Measurements from ENCODE around the gene DNAJC5.
"Not testable (repeated sequence)": the region's sequence is repeated elsewhere in the genome, so short reads cannot be mapped to it uniquely, and the experiment has no call there.

Gene DNAJC5

GRCh38 chr20:63894358-63895201 is at the start of gene DNAJC5:
TSS of gene DNAJC5 (plus strand) at chr20:63895126. CDS start at chr20:63928346, 33,220 bp downstream.
- TF ChIP-seq POLR2A (IDR thresholded peaks at IDR 0.05; ENCODE audit: low read length): no peak
- TF ChIP-seq GATA1 (IDR thresholded peaks at IDR 0.05; ENCODE audit: low read depth, low read length): no peak
- peak; percentile 94 to 98 for DNase-seq

- no peak for TF ChIP-seq GATA1 (IDR thresholded peaks at IDR 0.05; ENCODE audit: low read depth, low read length)
- no peak for TF ChIP-seq POLR2A (IDR thresholded peaks at IDR 0.05; ENCODE audit: low read length)
- no peak for DNase-seq
Measured at GRCh38 chr20:63846128-63846771, 48.7 kb upstream of the DNAJC5 start.

GRCh38 chr20:63846888-63847236 is 48.1 kb upstream of the DNAJC5 start:
- TF ChIP-seq POLR2A (IDR thresholded peaks at IDR 0.05; ENCODE audit: low read length) (no peak), GATA1 (IDR thresholded peaks at IDR 0.05; ENCODE audit: low read depth, low read length) (no peak)
- no peak for DNase-seq

GRCh38 chr20:63847237-63848002 is 47.5 kb upstream of the DNAJC5 start:
- DNase-seq: no peak
- TF ChIP-seq POLR2A (IDR thresholded peaks at IDR 0.05; ENCODE audit: low read length): no peak
- TF ChIP-seq GATA1 (IDR thresholded peaks at IDR 0.05; ENCODE audit: low read depth, low read length): no peak

GRCh38 chr20:63848003-63848911 is 46.7 kb upstream of the DNAJC5 start:
- DNase-seq: no peak

GRCh38 chr20:63850689-63851547 is 44.0 kb upstream of the DNAJC5 start:
- DNase-seq: no peak
- TF ChIP-seq POLR2A (IDR thresholded peaks at IDR 0.05; ENCODE audit: low read length): no peak

More at GRCh38 chr20:63848003-63848911, 46.7 kb upstream of the DNAJC5 start:
- TF ChIP-seq POLR2A (IDR thresholded peaks at IDR 0.05; ENCODE audit: low read length): no peak
- no peak for TF ChIP-seq GATA1 (IDR thresholded peaks at IDR 0.05; ENCODE audit: low read depth, low read length)

GRCh38 chr20:63851548-63851943 is 43.4 kb upstream of the DNAJC5 start:
- DNase-seq: not testable (repeated sequence)

- not testable (repeated sequence) for DNase-seq
Measured at GRCh38 chr20:63853733-63854068, 41.2 kb upstream of the DNAJC5 start.

- TF ChIP-seq POLR2A (IDR thresholded peaks at IDR 0.05; ENCODE audit: low read length): no peak
- TF ChIP-seq GATA1 (IDR thresholded peaks at IDR 0.05; ENCODE audit: low read depth, low read length): no peak
- DNase-seq: no peak
Measured at GRCh38 chr20:63854069-63854765, 40.7 kb upstream of the DNAJC5 start.

- no peak for TF ChIP-seq GATA1 (IDR thresholded peaks at IDR 0.05; ENCODE audit: low read depth, low read length)
- TF ChIP-seq POLR2A (IDR thresholded peaks at IDR 0.05; ENCODE audit: low read length): no peak
- no peak for DNase-seq
Measured at GRCh38 chr20:63854766-63855362, 40.1 kb upstream of the DNAJC5 start.

- DNase-seq: no peak
- TF ChIP-seq GATA1 (IDR thresholded peaks at IDR 0.05; ENCODE audit: low read depth, low read length): no peak
- no peak for TF ChIP-seq POLR2A (IDR thresholded peaks at IDR 0.05; ENCODE audit: low read length)
Measured at GRCh38 chr20:63855363-63856097, 39.4 kb upstream of the DNAJC5 start.
